GOT3 (cell line): Measurements from ENCODE around the gene SLC25A23.
A peak's percentile ranks its signal among the peaks of the same experiment; 100 is the strongest.

Source experiments
- DNase-seq: peaks from one replicate; lab custom pipeline; 2025; ENCODE audit warnings: mixed read lengths; lab: John Stamatoyannopoulos, UW

Gene SLC25A23

GRCh38 chr19:6481541-6482342, 22.1 kb upstream of the SLC25A23 start, which contains the start of gene DENND1C:
Gene DENND1C (minus strand): TSS chr19:6481787. CDS start chr19:6481695, 92 bp downstream.
- DNase-seq: no peak

- no peak for DNase-seq
Observed at GRCh38 chr19:6480848-6481415, 21.3 kb upstream of the SLC25A23 start.

DNA sequence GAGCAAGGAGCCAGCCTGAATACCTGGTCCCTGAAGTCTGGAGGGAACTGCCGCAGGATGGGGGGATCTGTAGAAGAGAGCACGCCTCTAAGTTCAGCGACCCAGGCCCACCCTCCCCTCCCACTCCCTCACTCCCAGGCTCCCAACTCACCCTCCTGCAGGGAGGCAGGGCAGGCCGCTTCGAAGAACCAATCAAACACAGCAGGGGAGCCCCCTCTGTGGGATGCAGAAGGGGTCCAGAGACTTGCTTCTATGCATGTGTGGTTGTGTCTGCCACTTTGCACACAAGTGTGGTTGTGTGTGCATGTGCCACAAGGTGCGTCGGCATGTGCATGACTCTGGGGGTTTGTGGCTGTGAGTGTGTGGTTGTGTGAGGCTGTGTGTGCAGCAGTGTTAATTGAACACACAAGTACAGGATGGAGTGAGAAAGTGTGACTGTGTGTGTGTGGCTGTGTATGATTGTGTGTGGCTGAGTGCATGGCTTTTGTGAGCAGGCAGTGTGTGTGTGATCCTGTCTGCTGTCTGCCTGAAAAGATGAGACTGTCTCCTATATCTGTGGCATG, 20.3 kb upstream of the SLC25A23 start:
- DNase-seq: no peak

DNA sequence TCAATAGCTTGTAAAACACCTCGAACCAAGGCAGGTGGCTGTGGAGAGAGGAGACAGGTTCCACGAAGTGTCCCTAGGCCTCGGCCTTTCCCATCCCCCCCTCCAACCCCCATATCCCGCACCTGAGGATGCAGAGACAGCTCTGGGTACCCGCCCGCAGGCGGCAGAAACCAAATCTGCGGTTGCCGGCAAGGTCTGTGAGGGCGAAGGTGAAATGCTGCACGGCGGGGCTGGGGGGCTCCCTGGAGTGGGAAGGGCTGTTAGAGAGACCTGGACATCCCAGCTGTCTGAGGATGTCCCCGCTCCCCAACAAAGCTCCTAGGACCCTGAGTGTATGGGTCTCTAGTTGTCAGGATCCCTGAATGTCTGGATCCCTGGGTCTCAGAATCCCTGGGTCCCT, 19.2 kb upstream of the SLC25A23 start:
- no peak for DNase-seq

DNA sequence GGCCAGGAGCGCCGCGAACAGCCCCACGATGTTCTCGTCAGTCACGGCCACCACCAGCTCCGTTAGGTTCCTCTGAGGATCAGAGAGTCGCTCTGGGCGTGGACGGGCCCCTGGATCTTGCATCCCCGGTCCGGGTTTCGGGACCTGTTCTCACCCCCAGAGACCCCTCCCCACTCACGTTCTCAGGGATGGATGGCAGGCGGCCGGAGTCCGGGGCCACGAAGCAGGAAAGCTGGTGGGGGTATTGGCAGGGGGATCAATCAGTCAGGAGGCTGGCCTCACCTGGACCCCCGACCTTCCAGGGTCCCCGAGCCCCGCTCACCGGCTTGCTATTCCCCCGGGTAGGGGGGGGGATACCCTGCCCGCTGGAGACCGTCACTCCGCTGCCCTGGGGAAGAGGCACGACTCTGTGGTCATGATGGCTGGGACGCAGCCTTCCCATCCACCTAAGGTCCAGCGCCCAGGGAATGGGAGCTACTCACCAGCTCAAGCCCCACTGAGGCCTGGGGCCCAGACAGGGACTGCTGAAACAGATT, 17.4 kb upstream of the SLC25A23 start:
- DNase-seq: no peak

GRCh38 chr19:6476155-6476895, 16.7 kb upstream of the SLC25A23 start:
- no peak for DNase-seq

DNA sequence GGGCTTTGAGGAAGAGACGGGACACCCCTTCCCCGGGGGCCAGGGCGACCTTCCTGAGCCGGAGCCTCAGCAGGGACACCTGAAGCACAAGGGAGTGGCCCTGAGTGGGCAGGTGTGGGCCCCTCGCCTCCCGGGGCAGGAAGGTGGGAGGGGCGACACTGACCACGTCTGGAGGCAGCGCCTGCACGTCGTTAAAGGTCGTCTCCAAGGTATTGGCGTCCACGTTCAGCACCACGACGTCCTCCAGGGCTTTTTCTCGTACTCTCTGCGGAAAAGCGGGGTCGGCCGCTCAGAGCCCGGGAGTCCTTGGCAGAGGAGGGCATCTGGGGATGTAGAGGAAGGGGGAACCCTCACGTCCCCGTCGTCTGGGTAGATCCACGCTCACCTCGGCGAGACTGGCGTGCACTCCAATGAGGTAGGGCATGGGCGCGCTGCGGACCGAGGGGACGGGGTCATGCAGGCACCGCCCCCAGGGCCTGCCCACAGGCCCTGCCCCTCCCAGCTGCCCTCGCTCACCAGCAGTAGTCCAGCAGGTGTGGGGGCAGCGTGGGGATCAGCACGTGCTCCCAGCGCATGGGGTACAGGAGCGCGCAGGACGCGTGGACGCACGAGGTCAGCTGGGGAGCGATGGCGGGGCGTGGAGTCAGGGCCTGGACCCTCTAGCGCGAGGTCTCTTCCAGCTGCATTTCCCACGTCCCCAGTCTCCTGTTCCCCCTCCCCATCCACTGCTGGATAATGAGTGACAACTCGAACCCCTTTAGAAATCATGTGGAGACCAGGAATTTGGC, 15.9 kb upstream of the SLC25A23 start:
- DNase-seq: no peak

- DNase-seq: no peak
Observed at GRCh38 chr19:6473647-6474046, 14.1 kb upstream of the SLC25A23 start.

DNA sequence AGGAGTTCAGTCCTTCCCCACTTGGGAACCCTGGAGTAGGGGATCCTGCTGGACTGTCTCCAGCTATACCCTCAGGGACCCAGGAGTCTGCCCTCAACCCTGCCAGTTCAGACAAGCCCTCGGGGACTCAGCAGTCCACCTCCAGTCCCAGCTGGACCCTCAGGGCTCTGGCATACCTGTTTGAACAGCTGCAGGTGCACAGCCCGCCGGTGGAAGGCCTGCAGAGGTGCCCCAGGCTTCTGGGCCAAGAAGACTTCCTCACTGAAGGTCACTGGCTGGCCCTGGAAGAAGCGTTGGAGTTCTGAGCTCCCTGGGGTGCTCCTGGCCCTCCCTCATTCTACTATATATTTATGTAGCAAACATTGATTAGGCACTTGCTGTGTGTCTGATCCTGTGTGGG, 13.1 kb upstream of the SLC25A23 start:
- DNase-seq: no peak

DNA sequence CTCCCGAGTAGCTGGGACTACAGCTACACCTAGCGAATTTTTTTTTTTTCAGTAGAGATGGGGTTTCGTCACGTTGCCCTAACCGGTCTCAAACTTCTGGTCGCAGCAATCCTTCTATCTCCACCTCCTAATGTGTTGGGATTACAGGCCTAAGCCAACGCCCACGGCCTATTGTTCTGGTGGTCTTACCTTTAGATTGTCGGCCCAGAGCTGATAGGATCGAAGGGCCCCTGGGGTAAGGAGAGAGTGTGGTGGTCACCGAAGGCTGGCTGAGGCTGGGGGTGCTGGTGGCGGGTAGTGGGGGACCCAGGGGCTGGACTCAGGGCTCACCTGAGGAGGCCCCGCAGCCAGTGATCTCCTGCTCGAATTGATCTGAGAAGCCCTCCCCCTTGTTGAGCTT, 11.5 kb upstream of the SLC25A23 start:
- DNase-seq: no peak

- no peak for DNase-seq
Observed at GRCh38 chr19:6470173-6470572, 10.6 kb upstream of the SLC25A23 start.

DNA sequence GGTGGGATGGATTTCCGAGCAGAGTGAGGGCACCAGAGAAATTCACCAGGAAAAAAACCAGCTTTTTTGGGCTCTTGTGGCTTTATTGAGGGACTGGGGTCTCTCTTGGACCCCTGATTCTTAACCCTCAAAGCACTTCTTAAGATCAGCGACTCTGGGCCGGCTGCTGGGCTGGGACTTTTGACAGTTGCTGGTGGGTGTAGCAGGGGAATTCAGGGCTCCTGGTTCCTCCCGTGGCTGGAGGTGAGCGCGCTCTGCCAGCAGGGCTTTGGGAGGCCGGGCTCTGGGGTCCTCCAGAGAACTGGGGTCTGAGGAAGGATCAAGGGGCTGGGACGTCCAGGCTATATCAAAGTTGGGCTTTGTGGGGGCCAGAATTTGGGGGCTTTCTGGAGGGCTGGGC, 7.8 kb upstream of the SLC25A23 start:
- DNase-seq: no peak

DNA sequence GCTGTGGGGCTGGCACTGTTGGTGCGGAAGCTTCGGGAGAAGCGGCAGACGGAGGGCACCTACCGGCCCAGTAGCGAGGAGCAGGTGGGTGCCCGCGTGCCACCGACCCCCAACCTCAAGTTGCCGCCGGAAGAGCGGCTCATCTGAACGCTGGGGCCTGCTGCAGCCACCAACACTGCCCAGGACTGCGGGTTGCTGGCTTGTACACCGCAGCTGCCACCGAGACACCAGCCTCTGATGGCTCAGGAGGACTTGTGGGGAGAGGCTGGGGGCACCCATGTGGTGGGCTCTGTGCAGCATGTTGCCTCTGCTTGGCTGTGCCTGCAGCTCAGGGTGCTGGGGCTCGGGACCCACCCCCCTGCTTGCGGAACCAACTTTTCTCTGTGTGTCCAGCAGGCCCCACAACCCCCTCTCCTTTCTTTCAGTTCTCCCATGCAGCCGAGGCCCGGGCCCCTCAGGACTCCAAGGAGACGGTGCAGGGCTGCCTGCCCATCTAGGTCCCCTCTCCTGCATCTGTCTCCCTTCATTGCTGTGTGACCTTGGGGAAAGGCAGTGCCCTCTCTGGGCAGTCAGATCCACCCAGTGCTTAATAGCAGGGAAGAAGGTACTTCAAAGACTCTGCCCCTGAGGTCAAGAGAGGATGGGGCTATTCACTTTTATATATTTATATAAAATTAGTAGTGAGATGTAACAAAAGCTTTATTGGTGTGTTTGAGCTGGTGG, 7.1 kb upstream of the SLC25A23 start:
- DNase-seq: no peak

DNA sequence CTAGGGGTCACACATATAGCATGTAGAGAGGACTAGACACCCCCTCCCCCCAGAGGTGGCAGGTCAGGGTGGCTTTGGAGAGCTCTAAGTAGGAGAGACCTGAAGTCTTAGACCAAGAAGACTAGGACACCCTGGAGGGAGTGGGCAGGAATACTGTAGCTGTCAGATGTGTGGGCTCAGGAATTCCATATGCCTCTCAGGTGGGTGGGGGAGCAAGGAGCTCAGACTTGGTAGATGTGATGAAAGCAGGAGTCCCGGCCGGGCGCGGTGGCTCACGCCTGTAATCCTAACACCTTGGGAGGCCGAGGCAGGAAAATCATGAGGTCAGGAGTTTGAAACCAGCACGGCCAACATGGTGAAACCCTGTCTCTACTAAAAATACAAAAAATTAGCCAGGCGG, 6.1 kb upstream of the SLC25A23 start:
- DNase-seq: no peak

DNA sequence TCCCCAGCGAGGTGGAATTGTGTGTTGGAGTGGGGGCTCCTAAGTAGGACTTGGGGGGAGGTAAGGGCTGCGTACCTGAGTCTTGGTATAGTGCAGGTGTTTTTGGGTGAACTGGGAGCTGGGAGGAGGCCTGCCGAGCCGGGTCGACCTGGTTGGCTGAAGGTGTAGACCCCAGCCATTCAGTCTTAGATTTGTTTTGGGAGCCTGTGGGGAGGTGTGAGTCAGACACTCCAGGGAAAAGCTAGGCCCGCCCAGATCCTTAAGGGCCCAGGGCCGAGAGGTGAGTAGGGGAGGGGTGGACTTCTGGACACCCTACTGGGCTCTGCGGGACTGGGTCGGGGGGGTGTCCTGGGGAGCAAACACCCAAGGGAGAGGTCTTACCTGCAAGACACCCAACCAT, 5.4 kb upstream of the SLC25A23 start:
- no peak for DNase-seq

DNA sequence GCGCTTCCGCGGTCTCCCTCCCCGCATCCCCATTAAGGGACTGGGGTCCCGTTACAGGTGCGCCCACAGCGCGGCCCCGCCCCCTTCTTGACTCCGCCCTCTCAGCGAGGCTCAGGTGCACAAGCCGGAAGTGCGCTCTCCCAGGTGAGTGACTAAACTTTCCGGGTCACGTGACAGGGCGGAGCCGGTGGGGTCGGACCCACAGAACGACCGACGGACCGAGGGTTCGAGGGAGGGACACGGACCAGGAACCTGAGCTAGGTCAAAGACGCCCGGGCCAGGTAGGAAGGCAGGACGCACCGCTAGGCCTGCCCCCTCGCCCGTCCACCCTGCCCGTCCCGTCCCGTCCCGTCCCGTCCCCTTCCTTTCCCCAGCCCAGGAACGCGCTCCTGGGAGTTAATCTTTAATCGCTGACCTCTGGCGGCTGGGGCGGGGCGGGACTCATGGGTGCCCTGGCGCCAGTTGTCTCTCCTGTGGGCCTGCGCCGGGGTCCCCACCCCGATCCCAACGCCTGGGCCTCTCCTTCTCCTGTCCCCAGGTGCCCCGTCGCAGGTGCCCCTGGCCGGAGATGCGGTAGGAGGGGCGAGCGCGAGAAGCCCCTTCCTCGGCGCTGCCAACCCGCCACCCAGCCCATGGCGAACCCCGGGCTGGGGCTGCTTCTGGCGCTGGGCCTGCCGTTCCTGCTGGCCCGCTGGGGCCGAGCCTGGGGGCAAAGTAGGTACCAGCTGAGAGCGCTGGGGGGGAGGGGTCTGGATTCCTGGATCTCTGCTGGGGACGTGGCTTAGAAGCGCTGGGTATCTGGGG, 4.7 kb upstream of the SLC25A23 start, which contains the start of gene CRB3:
CRB3 (plus strand) TSS at position 202 of the 804 bp plus-strand sequence; CDS start at position 633, 431 bp downstream.
- DNase-seq: no peak

GRCh38 chr19:6460099-6460884, 700 bp upstream of the SLC25A23 start:
- DNase-seq: peak; percentile 71

DNA sequence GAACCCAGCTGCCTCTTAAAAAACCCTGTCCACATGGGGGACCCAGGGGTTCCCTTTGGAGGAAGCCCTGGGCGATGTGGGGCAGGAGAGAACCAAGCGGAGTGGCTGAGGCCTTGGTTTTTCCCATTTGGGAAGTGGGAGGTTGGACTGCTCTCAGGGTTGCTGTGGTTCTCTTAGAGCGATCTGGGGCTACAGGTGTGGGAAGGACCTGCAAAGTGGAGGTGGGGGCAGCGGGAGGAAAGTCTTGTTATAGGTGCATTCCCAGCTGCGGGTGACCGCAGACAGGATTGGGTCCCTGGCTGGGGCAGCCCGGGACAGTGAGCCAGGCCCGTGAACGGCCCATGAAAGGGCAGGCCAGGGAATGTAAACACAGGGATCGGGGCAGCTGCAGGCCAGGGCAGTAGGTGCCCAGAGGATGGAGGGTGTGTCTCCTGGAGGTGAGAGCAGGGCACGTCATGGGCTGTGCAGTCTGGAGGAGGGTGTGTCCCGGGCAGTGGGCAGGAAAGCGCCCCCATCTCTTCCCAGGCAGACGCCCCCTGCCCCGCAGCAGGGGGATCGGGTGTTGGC, 814 bp downstream of the SLC25A23 start:
- no peak for DNase-seq
